NCI-H2196 treated with DMSO at 0.1 percent for 48 hours (cell line): ENCODE results near the gene TOMM40.
"Not testable (repeated sequence)": the region's sequence is repeated elsewhere in the genome, so short reads cannot be mapped to it uniquely, and the experiment has no call there.

Source experiments
- DNase-seq: peaks from one replicate; lab custom pipeline; 2025; ENCODE audit not compliant: unreplicated experiment; lab: John Stamatoyannopoulos, UW

Gene TOMM40

GRCh38 chr19:44894946-44895345 is 3.9 kb downstream of the TOMM40 start:
- DNase-seq = no peak

GRCh38 chr19:44897835-44898234 is 6.8 kb downstream of the TOMM40 start:
- no peak for DNase-seq

DNA sequence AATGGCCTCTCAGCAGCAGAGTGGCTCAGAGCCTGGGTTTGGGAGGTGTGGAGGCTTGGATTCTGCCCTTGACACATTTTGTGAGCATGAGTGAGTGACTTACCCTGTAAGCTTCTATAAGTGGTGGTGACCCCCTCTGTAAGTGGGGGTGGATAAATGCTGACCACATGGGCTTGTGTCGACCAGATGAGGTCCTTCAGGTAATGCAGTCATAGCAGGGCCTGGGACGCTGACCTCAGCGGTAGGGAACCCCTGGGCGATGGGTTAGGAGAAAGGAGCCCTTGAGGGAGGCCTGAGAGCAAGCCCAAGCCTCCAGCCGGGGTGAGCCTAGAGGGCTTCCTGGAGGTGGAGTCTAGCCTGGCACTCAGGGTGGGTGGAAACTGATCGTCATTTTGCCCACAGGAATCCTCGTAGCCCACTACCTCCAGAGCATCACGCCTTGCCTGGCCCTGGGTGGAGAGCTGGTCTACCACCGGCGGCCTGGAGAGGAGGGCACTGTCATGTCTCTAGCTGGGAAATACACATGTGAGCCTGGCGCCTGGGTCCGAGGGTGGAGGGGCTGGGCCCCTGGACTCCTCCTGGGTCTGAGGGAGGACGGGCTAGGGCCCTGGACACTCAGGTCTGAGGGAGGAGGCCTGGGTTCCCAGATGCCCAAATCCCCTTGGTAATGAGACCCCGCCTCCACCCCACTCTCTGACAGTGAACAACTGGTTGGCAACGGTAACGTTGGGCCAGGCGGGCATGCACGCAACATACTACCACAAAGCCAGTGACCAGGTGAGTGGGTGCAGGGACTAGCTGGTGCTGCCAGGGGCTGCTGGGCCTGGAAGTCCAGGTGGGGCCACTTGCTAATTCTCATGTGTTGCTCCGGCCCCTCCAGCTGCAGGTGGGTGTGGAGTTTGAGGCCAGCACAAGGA is 9.5 kb downstream of the TOMM40 start:
- DNase-seq = no peak

DNA sequence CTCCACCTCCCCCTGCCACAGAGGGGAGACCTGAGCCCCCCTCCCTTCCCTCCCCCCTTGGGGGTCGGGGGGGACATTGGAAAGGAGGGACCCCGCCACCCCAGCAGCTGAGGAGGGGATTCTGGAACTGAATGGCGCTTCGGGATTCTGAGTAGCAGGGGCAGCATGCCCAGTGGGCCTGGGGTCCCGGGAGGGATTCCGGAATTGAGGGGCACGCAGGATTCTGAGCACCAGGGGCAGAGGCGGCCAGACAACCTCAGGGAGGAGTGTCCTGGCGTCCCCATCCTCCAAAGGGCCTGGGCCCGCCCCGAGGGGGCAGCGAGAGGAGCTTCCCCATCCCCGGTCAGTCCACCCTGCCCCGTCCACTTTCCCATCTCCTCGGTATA is 12.2 kb downstream of the TOMM40 start:
- DNase-seq = no peak

- peak; percentile 2 for DNase-seq
These were observed 12.8 kb downstream of the TOMM40 start for GRCh38 chr19:44903602-44904425.

- DNase-seq = no peak
These were observed 13.5 kb downstream of the TOMM40 start for GRCh38 chr19:44904426-44904994.

- DNase-seq = no peak
These were observed 14.5 kb downstream of the TOMM40 start, which contains the start of gene APOE for GRCh38 chr19:44905437-44906160. Gene APOE, plus strand, starts transcription at chr19:44905796. Its CDS starts 829 bp downstream, at chr19:44906625.

GRCh38 chr19:44907613-44908012 is 16.6 kb downstream of the TOMM40 start:
- DNase-seq = no peak

GRCh38 chr19:44908074-44908835 is 17.2 kb downstream of the TOMM40 start:
- DNase-seq = no peak

DNA sequence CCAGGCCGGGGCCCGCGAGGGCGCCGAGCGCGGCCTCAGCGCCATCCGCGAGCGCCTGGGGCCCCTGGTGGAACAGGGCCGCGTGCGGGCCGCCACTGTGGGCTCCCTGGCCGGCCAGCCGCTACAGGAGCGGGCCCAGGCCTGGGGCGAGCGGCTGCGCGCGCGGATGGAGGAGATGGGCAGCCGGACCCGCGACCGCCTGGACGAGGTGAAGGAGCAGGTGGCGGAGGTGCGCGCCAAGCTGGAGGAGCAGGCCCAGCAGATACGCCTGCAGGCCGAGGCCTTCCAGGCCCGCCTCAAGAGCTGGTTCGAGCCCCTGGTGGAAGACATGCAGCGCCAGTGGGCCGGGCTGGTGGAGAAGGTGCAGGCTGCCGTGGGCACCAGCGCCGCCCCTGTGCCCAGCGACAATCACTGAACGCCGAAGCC is 17.8 kb downstream of the TOMM40 start:
- no peak for DNase-seq

DNA sequence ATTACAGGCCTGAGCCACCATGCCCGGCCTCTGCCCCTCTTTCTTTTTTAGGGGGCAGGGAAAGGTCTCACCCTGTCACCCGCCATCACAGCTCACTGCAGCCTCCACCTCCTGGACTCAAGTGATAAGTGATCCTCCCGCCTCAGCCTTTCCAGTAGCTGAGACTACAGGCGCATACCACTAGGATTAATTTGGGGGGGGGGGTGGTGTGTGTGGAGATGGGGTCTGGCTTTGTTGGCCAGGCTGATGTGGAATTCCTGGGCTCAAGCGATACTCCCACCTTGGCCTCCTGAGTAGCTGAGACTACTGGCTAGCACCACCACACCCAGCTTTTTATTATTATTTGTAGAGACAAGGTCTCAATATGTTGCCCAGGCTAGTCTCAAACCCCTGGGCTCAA is 18.7 kb downstream of the TOMM40 start:
- DNase-seq = no peak

- not testable (repeated sequence) for DNase-seq
These were observed 20.8 kb downstream of the TOMM40 start for GRCh38 chr19:44911896-44912295.

DNA sequence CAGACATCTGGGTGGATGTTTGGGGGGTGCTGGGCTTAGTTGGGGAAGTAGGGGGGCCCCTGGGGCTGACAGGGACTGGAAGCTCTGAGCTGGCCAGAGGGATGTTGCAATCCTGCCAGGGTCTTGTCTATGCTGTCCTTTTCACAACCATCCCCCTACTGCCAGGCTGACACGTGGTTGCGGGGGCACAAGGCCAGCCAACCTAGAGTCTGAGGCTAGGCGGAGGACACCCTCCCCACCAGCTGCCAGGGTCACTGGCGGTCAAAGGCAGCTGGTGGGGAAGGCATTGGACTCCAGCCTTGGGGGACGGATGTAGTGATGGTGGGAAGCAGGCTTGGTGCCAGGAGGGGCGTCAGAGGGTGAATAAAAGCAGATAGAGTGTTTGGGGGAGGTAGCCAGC is 21.8 kb downstream of the TOMM40 start:
- DNase-seq = no peak

GRCh38 chr19:44913512-44914432 is 22.7 kb downstream of the TOMM40 start:
- not testable (repeated sequence) for DNase-seq

DNA sequence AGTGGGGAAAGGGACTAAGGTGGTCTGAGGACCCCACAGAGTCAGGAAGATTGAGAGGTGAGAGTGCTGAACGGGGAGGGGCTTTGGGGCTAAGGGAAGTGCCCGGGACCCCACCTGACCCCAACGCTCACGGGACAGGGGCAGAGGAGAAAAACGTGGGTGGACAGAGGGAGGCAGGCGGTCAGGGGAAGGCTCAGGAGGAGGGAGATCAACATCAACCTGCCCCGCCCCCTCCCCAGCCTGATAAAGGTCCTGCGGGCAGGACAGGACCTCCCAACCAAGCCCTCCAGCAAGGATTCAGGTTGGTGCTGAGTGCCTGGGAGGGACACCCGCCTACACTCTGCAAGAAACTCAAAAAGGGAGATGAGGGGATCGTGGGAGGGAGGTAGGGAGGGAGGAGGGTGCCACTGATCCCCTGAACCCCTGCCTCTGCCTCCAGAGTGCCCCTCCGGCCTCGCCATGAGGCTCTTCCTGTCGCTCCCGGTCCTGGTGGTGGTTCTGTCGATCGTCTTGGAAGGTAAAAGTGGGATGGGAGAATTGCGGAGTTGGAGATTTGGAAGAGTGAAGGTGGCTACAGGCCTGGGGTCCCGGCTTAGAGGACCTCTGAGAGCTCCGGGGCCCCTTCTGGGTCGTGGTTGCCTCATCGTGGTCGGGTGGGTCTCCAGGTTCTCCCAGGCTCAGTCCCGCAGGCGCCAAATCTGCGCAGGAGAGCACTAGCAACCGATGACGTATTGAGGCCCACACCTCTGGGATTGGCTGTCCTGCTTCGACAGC is 23.6 kb downstream of the TOMM40 start, which contains the start of gene APOC1:
Gene APOC1 (plus strand): TSS at position 176 of the 774 bp plus-strand sequence. CDS start 284 bp downstream, at position 460.
- DNase-seq = peak; percentile 75

- no peak for DNase-seq
These were observed 33.2 kb downstream of the TOMM40 start for GRCh38 chr19:44924243-44924725.

DNA sequence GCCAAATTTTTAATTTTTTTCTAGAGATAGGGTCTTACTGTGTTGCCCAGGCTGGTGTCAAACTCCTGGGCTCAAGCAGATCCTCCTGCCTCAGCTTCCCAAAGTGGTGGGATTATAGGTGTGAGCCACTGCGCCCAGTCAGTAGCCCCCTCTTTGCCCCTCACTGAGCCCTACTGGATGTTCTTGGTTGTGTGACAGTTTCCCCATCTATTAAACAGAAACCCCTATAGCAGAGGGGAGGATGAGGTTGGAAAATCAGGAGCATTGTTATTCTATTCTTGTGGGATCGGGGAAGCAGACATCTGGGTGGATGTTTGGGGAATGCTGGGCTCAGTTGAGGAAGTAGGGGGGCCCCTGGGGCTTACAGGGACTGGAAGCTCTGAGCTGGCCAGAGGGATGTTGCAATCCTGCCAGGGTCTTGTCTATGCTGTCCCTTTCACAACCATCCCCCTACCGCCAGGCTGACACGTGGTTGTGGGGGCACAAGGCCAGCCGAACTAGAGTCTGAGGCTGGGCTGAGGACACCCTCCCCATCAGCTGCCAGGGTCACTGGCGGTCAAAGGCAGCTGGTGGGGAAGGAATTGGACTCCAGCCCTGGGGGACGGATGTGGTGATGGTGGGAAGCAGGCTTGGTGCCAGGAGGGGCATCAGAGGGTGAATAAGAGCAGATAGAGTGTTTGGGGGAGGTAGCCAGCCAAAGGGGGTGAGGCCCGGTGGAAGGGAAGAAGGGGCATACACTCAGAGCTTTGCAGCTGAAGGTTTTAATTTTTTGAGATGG is 34.2 kb downstream of the TOMM40 start:
- no peak for DNase-seq
